HG03060 (cell line): ENCODE data around the gene MARCHF3.
"Not testable (repeated sequence)": the region's sequence is repeated elsewhere in the genome, so short reads cannot be mapped to it uniquely, and the experiment has no call there.

ENCODE experiments used
- ATAC-seq: cut with Tn5 transposase; IDR thresholded peaks from one replicate; pipeline ENCODE4 v1.9.1; 2021; ENCODE audit warnings: low read depth, moderate number of reproducible peaks; ENCODE audit not compliant: unreplicated experiment

The MARCHF3 gene

GRCh38 chr5:127053049-127053448, 22.7 kb upstream of the MARCHF3 start:
- no peak for ATAC-seq

GRCh38 chr5:127051591-127051990, 21.2 kb upstream of the MARCHF3 start:
- no peak for ATAC-seq

DNA sequence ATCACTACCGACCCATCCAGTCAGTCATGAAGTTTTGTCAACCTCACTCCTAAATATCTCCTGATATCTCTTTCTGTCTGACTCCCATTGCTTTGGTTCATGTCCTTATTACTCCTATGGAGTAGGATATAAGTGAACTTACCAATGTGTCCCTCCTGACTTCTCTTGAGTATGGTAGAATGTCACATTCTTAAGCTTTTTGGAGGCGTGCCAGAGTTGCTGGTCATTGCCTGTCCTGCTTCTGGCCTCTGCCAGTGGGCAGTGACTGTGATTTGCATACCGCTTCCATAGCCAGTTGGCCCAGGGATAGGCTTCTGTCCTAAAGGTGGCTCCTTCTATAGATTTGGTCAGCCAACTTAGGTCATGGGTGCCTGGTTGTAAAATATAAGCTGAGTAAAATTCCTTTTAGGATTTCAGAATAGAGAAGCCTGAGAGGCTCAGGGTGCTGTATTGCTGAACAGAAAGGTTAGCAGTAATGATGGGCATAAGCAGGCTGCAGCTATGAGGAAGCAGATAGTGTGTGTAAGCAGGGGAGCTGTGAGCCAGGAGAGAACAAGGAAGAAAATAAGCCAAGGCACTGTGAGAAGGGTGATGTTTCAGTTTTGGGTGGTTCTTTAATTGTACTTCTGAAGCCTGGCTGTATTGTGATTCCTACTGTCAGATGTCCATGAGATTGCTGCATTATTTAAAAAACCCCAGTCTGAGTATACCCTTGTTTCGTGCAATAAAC, 16.1 kb upstream of the MARCHF3 start:
- ATAC-seq, result no peak

- no peak for ATAC-seq
These were observed 12.2 kb upstream of the MARCHF3 start for GRCh38 chr5:127042593-127042992.

DNA sequence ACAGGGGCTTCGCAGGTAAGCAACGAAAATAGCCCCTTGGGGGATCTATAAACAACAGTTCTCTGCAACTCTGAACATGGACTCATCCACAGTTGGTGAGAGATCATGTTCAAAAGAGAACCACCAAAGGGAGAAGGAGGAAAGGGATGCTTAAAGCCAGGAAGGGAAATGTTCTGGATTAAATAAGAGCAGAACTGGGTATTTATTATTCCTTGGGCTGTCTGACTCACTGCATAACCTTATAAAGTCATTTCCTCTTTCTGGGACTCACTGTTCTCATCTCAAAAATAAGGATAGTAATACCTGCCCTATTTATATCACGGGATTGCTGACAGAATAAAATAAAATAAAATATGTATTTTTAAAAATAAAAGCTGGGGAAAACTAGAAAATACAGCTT, 11.2 kb upstream of the MARCHF3 start:
- ATAC-seq, result no peak

DNA sequence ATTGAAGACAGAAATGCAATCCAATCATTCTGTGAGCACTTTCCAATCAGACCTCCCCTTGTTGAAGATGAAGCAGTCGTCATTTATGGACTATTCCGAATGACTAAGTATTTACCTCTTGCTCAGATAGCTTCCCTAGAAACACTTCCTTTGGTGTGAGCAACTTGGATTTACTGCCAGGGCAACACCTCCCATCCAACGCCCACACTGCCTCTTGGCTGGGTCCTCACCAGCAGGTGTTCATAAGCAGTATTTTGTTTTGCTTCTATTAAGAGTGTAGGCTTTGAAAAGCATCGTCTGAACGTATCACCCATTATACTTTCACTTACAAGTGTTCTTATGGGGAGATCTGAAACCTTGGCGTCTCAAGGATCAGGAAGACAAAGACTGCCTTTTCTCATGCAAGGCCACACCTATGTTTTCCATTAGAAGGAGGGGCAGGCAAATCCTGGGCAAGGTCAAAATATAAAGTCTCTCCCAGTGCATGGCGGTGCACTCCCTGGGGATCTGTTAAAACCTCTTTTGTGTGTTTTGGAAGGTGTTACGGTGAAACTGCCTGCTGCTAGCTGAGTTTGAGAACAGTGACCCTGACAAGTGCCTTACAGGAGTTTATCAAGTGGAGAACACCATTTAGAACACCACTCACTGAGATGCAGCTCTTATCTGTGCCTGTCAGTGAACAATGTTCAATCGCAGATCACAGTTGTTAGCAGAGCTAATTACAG, 10.6 kb upstream of the MARCHF3 start:
- ATAC-seq, result no peak

DNA sequence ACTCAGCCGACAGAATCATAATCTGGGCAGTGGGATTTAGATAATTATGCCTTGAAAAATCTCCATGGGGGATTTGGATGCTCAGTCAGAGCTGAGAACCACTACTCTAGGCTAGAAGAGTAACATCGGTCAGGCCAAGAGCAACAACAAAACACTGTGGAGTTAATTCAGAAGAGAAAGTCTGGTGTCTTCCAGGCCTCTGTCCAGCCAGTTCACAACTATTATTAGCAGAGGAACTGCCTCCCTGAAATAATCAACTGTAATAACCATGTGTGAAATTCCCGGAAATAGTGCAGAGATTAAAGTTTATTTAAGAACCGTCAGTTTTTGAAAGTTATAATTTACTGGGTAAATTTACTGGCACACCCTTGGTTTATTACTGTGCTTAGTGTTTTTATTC, 8.2 kb upstream of the MARCHF3 start:
- ATAC-seq, result no peak

DNA sequence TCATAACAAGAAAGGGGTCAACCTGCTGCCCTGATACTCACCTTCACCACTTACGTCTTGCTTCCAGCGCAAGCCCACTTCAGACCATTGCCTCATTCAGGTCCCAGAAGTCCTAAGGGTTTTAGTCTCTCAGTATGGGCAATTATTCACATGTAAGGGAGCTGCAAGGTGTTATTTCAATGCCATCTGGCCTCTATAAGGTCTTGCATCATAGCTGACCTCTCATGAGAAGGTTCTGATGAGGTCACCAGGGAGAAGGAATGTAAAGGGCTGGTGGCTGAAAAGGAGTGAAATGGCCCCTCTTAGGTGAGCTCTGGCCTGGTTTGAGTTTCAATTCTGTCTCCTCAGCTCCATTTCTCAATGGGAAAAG, 1.5 kb upstream of the MARCHF3 start:
- ATAC-seq, result no peak

- no peak for ATAC-seq
These were observed 947 bp upstream of the MARCHF3 start for GRCh38 chr5:127031147-127031862.

- ATAC-seq, result no peak
These were observed 638 bp downstream of the MARCHF3 start for GRCh38 chr5:127029581-127030258.

DNA sequence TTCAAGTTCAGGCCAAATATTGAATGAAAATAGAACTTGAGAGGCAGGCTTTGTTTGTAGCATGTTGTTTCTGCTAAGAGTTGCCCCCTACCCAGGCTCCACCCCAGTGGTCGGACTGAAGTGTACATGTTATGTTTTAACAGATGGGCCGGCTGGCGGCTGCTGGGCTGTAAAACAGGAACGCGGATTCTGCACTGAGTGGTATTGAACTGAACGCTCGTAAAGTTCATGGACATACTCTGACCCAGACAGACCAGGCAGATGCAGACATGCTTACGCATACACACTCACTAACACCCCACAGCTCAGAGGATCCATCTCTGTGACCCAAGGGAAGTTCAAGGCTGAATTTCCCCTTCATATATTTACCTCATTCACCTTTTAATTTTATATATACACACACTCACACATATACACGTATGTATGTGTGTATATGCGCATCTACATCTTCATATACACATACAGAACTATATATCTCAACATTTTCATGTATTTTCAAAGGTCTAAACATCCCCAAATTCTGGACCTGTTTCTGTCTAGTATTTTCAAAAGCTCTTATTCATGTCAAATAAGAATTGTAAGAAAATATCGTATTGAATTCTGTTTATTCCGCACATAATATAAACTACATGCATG, 1.4 kb downstream of the MARCHF3 start:
- no peak for ATAC-seq

- ATAC-seq, result no peak
These were observed 2.8 kb downstream of the MARCHF3 start for GRCh38 chr5:127027539-127027938.

- ATAC-seq, result no peak
These were observed 4.2 kb downstream of the MARCHF3 start for GRCh38 chr5:127026166-127026565.

GRCh38 chr5:127025467-127025866, 4.9 kb downstream of the MARCHF3 start:
- no peak for ATAC-seq

DNA sequence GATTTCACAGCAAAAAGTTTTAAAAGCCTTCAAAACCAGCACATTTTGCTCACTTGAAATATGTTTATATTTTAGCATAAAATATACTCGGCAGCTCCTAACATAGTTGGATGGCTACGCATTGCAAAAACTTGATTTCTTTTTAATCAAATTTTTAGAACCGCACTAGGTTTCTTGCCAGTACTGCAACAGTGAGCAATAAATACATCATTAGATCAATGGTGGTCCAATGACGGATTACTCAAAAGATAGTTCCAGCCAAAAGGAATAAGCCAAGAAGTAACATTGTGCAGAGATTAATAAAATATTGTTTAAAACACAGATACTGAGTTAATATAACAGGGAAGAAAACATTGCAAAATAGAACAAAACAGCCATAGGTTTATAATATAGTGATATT, 5.5 kb downstream of the MARCHF3 start:
- no peak for ATAC-seq

DNA sequence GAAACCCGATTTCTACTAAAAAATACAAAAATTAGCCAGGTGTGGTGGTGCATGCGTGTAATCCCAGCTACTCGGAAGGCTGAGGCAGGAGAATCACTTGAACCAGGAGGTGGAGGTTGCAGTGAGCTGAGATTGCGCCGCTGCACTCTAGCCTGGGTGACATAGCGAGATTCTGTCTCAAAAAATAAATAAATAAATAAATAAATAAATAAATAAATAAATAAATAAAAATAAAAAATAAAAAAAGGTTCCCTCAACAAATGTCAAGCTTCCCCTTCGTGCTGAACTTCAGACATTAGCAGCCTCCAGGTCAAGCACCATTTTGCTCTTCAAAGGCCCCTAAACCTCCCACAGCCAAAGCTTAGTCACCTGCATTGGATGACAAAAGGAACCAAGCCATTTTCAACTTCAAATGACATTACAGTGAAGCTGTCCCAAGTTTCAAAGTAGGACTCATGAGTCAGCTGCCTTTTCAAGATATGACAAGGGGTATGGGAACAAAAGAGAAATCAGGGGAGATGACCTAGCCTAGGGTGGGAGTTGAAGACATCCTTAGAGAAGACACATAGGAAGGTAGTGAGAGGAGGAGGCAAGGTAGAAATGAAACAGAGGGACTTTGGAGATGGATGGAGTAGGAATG, 6.7 kb downstream of the MARCHF3 start:
- not testable (repeated sequence) for ATAC-seq

DNA sequence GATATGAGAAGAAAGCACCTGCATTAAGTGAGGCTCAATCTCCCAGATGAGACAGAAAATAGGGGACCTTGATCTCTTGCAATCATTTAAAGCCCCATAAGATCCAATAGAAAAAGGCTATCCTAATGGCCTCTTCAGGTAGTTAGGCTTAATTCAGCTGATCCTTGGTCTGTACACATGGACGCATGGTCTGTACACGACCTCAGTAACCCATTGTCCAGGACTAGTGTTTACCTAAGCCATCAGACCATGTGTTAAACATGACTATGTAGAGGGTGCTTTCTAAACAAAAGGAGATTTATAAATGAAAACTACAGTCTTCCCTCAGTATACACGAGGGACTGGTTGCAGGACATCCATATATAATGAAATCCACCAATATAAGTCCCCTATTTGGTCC, 7.5 kb downstream of the MARCHF3 start:
- ATAC-seq, result no peak

DNA sequence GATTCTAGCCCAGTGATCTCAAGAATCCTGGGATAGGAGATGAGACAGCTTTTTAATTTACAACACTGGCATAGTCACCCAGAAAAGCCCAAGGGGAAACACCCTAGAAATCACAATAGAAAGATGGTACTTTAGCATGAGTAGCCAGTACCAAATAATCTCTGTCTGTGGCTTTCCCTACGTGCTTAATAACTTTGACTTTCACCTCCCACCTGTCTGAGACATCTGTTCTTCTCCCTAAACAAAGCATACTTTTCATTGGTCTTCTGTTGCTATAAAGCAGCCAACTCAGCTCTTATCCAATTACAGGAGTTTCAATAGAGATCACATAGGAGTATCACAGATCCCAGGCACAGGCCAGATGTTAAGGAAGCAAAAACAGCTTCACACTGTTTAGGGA, 10.4 kb downstream of the MARCHF3 start:
- no peak for ATAC-seq

GRCh38 chr5:127016722-127017121, 13.6 kb downstream of the MARCHF3 start:
- not testable (repeated sequence) for ATAC-seq

GRCh38 chr5:127015716-127016115, 14.6 kb downstream of the MARCHF3 start:
- no peak for ATAC-seq
